ENCODE data around the gene MUC4.
"Not testable (repeated sequence)": the region's sequence is repeated elsewhere in the genome, so short reads cannot be mapped to it uniquely, and the experiment has no call there.

Gene MUC4

DNA sequence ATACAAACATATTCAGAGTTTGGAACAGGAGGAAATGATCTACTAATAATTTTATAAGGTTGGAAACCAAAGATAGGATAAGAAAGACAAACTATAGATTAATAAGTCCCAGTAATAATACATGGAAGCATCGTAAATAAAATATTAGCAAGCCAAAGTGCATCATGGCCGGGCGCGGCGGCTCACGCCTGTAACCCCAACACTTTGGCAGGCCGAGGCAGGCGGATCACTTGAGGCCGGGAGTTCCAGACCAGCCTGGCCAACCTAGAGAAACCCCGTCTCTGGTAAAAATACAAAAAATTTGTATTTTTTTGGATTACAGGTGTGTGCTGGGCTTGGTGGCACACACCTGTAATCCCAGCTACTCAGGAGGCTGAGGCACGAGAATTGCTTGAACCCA lies 14.9 kb downstream of the MUC4 start:
- H3K4me3 ChIP-seq (replicated peaks; ENCODE audit: low read depth, low read length): no peak overlapping the region
- TF ChIP-seq, protein P1, sequence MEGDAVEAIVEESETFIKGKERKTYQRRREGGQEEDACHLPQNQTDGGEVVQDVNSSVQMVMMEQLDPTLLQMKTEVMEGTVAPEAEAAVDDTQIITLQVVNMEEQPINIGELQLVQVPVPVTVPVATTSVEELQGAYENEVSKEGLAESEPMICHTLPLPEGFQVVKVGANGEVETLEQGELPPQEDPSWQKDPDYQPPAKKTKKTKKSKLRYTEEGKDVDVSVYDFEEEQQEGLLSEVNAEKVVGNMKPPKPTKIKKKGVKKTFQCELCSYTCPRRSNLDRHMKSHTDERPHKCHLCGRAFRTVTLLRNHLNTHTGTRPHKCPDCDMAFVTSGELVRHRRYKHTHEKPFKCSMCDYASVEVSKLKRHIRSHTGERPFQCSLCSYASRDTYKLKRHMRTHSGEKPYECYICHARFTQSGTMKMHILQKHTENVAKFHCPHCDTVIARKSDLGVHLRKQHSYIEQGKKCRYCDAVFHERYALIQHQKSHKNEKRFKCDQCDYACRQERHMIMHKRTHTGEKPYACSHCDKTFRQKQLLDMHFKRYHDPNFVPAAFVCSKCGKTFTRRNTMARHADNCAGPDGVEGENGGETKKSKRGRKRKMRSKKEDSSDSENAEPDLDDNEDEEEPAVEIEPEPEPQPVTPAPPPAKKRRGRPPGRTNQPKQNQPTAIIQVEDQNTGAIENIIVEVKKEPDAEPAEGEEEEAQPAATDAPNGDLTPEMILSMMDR (IDR thresholded peaks at IDR 0.05; ENCODE audit: low read depth, low read length, missing control alignments): no peak
- DNase-seq (ENCODE audit: extremely low read depth, low read depth): no peak

DNA sequence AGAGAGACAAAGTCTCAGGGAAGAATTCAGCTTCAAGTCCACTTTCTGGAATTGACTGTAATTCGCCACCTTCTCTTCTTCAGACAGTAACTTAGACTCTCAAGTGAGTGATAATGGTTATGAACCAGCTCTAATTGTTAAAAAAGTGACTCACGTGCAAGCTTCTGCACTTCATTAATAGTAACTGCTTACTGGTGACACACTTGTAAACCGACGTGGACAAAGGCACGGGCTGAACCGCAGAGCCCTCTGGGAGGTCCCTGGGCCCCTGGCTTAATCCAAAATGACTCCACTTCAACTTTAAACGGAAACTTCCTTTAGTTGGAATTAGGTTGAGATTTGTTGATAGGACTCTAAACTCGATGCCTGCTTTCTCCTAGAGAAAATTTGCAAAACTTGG lies 17.0 kb downstream of the MUC4 start:
- H3K4me3 ChIP-seq (replicated peaks; ENCODE audit: low read depth, low read length): no peak overlapping the region
- DNase-seq (ENCODE audit: extremely low read depth, low read depth): no peak
- TF ChIP-seq, protein P1 (IDR thresholded peaks at IDR 0.05; ENCODE audit: low read depth, low read length, missing control alignments): no peak

DNA sequence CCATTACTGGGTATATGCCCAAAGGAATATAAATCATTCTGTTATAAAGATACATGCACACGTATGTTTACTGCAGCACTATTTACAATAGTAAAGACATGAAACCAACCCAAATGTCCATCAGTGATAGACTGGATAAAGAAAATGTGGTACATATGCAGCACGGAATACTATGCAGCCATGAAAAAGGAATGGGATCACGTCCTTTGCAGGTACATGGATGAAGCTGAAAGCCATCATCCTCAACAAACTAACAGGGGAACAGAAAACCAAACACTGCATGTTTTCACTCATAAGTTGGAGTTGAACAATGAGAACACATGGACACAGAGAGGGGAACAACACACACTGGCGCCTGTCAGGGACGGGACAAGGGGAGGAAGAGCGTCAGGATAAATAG lies 19.1 kb downstream of the MUC4 start:
- not testable (repeated sequence) for DNase-seq (ENCODE audit: extremely low read depth, low read depth)

DNA sequence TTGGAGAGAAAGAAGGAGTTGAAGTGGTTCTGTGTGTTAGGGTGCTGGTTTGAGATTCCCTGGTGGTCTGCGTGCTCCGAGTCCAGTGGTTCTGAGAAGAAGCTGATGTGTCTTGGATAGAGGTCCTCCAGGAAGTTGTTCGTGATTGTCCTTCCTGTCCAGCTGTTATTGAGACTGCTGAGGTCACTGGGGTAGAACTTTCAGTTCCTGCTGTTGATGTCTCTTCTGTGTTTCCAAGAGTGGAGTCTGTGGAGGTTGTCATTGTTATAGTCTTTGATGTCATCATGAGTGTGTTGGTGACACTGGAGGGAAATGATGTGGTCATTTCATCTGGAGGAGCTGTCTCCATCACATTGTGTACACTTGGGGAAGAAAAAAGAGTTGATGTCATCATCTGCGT lies 20.8 kb downstream of the MUC4 start:
- no peak for DNase-seq (ENCODE audit: extremely low read depth, low read depth)
- H3K4me3 ChIP-seq (replicated peaks; ENCODE audit: low read depth, low read length): no peak overlapping the region
- TF ChIP-seq, protein P1 (IDR thresholded peaks at IDR 0.05; ENCODE audit: low read depth, low read length, missing control alignments): no peak

More for the DNA sequence above, 19.1 kb downstream of the MUC4 start:
- H3K4me3 ChIP-seq (replicated peaks; ENCODE audit: low read depth, low read length): not testable (repeated sequence)

DNA sequence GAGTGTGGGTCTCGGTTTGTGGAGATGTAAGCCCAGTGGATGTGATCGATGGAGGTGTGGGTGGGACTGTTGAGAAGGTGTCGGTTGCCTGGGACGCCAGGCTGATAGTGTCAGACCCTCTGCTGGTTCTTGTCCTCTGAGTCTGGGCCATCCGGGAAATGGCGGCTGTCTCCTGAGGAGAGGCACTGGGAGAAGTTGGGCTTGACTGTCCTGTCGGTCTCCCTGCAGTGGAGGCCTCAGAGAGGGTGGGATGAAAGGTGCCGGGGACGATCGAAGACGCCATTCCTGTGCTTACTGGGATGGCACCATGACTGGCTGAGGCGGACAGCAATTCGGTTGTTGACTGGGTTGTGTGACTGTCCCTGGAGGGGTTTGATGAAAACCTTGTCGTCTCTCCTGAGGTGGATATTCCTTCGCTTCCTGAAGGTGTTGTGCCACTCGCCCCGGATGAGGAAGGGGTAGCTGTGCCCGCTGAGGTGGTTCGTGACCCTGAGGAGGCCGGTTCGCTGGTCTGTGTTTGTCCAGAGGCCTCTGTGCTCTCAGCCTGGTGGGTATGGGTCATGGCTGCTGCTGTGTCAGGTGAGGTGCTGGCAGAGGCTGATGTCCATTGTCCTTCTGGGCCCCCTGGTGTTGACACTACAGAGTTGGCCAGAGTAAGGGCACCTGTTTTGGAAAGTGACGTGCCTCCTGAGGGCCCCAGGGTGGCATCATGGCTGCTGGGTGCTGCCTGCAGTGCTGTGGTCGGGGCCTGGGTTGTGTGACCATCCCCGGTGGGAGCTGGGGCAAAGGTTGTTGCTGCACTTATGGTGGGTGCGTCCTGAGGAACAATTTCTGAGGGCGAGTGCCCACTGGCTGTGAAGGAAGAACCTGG lies 22.8 kb downstream of the MUC4 start:
- H3K4me3 ChIP-seq (replicated peaks; ENCODE audit: low read depth, low read length): no peak overlapping the region
- no peak for DNase-seq (ENCODE audit: extremely low read depth, low read depth)
- TF ChIP-seq, protein P1 (IDR thresholded peaks at IDR 0.05; ENCODE audit: low read depth, low read length, missing control alignments): no peak

DNA sequence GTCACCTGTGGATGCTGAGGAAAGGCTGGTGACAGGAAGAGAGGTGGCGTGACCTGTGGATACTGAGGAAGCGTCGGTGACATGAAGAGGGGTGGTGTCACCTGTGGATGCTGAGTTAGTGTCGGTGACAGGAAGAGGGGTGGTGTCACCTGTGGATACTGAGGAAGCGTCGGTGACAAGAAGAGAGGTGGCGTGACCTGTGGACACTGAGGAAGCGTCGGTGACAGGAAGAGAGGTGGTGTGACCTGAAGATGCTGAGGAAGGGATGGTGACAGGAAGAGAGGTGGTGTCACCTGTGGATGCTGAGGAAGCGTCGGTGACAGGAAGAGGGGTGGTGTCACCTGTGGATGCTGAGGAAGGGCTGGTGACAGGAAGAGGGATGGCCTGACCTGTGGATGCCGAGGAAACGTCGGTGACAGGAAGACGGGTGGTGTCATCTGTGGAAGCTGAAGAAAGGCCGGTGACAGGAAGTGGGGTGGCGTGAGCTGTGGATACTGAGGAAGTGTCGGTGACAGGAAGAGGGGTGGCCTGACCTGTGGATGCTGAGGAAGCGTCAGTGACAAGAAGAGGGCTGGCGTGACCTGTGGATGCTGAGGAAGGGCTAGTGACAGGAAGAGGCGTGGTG lies 25.8 kb downstream of the MUC4 start:
- not testable (repeated sequence) for DNase-seq (ENCODE audit: extremely low read depth, low read depth)

DNA sequence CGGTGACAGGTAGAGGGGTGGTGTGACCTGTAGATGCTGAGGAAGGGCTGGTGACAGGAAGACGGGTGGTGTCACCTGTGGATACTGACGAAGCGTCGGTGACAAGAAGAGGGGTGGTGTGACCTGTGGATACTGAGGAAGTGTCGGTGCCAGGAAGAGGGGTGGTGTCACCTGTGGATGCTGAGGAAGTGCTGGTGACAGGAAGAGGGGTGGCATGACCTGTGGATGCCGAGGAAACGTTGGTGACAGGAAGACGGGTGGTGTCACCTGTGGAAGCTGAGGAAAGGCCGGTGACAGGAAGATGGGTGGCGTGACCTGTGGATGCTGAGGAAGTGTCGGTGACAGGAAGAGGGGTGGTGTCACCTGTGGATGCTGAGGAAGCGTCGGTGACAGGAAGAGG lies 27.7 kb downstream of the MUC4 start:
- H3K4me3 ChIP-seq (replicated peaks; ENCODE audit: low read depth, low read length); DNase-seq (ENCODE audit: extremely low read depth, low read depth): not testable (repeated sequence)

More for the DNA sequence above, 25.8 kb downstream of the MUC4 start:
- not testable (repeated sequence) for H3K4me3 ChIP-seq (replicated peaks; ENCODE audit: low read depth, low read length)

DNA sequence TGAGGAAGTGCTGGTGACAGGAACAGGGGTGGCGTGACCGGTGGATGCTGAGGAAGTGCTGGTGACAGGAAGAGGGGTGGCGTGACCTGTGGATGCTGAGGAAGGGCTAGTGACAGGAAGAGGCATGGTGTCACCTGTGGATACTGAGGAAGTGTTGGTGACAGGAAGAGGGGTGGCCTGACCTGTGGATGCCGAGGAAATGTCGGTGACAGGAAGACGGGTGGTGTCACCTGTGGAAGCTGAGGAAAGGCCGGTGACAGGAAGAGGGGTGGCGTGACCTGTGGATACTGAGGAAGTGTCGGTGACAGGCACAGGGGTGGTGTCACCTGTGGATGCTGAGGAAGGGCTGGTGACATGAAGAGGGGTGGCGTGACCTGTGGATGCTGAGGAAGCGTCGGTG lies 30.5 kb downstream of the MUC4 start:
- not testable (repeated sequence) for DNase-seq (ENCODE audit: extremely low read depth, low read depth); H3K4me3 ChIP-seq (replicated peaks; ENCODE audit: low read depth, low read length)

DNA sequence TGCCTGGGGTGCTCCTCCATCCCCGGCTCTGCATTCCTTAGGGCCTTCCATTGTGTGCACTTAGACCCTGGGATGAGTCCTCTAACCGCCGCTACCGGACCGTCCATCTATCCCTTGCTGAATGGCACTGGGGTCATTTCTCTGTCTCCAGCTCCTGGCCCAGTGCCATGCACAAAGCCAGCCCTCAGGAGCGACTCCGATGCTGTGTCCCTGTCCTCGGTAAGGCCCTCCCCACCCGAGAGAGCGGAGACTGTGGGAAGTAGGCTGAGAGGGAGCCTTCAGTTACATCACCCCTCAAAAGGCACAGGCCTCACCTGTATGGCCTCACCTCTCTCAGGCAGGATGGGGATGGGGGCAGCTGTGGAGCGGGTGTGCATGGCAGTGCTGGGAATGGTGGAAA lies 33.8 kb downstream of the MUC4 start:
- no peak overlapping the region for H3K4me3 ChIP-seq (replicated peaks; ENCODE audit: low read depth, low read length)
- TF ChIP-seq, protein P1 (IDR thresholded peaks at IDR 0.05; ENCODE audit: low read depth, low read length, missing control alignments): no peak
- no peak for DNase-seq (ENCODE audit: extremely low read depth, low read depth)
